Osteoblast (primary cell): Measurements from ENCODE around the gene COPS8. TPM values are rescaled to one million over a fixed set of nuclear protein-coding genes. Genes with fewer than 3 reads are reported as not detected.

Experiments
- DNase-seq: peaks from one replicate; pipeline ENCODE4 v3.0.0; 2011; ENCODE audit warnings: low spot score, mixed read lengths; ENCODE audit not compliant: insufficient read length; ENCODE audit errors: missing footprints
- H2AFZ ChIP-seq: 2 replicates; pipeline ENCODE4 v1.6.0; 2011; ENCODE audit warnings: mild to moderate bottlenecking, low read length
- H3K27ac ChIP-seq: 2 replicates; pipeline ENCODE4 v1.5.1; 2011; ENCODE audit warnings: mild to moderate bottlenecking, low read depth, low read length, moderate library complexity
- H3K27me3 ChIP-seq: 2 replicates; pipeline ENCODE4 v1.6.0; 2012; ENCODE audit warnings: mild to moderate bottlenecking, control low read depth, inconsistent platforms, low read length, moderate library complexity; ENCODE audit not compliant: insufficient read depth
- H3K36me3 ChIP-seq: 2 replicates; pipeline ENCODE4 v1.5.1; 2011; ENCODE audit warnings: mild to moderate bottlenecking, low read length, control low read depth, moderate library complexity; ENCODE audit not compliant: insufficient read depth
- H3K4me1 ChIP-seq: 2 replicates; pipeline ENCODE4 v1.5.1; 2011; ENCODE audit warnings: mild to moderate bottlenecking, low read length, control low read depth, moderate library complexity; ENCODE audit not compliant: insufficient read depth
- H3K4me2 ChIP-seq: 2 replicates; pipeline ENCODE4 v1.6.0; 2011; ENCODE audit warnings: mild to moderate bottlenecking, low read length; ENCODE audit not compliant: insufficient read depth
- H3K4me3 ChIP-seq: fragments of 200-600 bp; sonication (generic); 3 replicates; pipeline ENCODE4 v1.5.1; 2012; ENCODE audit warnings: mild to moderate bottlenecking, low read length, inconsistent platforms; ENCODE audit not compliant: insufficient read depth
- H3K79me2 ChIP-seq: 2 replicates; pipeline ENCODE4 v1.6.0; 2012; ENCODE audit warnings: mild to moderate bottlenecking, low read length, control low read depth, inconsistent platforms; ENCODE audit not compliant: insufficient read depth
- H3K9me3 ChIP-seq: 2 replicates; pipeline ENCODE4 v1.5.1; 2011; ENCODE audit warnings: low read depth, low read length, control low read depth
- H4K20me1 ChIP-seq: 2 replicates; pipeline ENCODE4 v1.6.0; 2012; ENCODE audit warnings: mild to moderate bottlenecking, low read length, control low read depth; ENCODE audit not compliant: insufficient read depth
- CTCF ChIP-seq: IDR thresholded peaks from 2 replicates; pipeline ENCODE4 v1.5.1; 2011; ENCODE audit warnings: mild to moderate bottlenecking, low read depth, low read length, moderate library complexity; ENCODE audit errors: extremely low read depth
- total RNA-seq: library from RNA; depleted of rRNA; stranded (reverse); fragments of >200 nt; gene quantifications from 2 replicates; pipeline ENCODE4 v1.2.3, GENCODE V29; 2012

COPS8 gene
- total RNA-seq, 1 donor, result 91.2 TPM

GRCh38 chr2:237129625-237130263 is 44.1 kb downstream of the COPS8 start:
- Histone ChIP-seq H3K4me1 (peaks cover 20% of the 10 kb centered on the region), H3K27ac (no peak overlapping the region), H3K36me3 (no peaks in the 10 kb centered on the region), H2AFZ (no peak overlapping the region), H4K20me1 (no peaks in the 10 kb centered on the region), H3K27me3 (no peaks in the 10 kb centered on the region), H3K79me2 (no peaks in the 10 kb centered on the region), H3K4me2 (no peak overlapping the region), H3K9me3 (no peaks in the 10 kb centered on the region), H3K4me3 (no peak overlapping the region)
- no peak for TF ChIP-seq CTCF
- no peak for DNase-seq

GRCh38 chr2:237130562-237131421 is 45.1 kb downstream of the COPS8 start:
- no peak overlapping the region for H3K4me3 ChIP-seq
- H3K4me1 ChIP-seq, result peaks cover 20% of the 10 kb centered on the region
- no peak for TF ChIP-seq CTCF

DNA sequence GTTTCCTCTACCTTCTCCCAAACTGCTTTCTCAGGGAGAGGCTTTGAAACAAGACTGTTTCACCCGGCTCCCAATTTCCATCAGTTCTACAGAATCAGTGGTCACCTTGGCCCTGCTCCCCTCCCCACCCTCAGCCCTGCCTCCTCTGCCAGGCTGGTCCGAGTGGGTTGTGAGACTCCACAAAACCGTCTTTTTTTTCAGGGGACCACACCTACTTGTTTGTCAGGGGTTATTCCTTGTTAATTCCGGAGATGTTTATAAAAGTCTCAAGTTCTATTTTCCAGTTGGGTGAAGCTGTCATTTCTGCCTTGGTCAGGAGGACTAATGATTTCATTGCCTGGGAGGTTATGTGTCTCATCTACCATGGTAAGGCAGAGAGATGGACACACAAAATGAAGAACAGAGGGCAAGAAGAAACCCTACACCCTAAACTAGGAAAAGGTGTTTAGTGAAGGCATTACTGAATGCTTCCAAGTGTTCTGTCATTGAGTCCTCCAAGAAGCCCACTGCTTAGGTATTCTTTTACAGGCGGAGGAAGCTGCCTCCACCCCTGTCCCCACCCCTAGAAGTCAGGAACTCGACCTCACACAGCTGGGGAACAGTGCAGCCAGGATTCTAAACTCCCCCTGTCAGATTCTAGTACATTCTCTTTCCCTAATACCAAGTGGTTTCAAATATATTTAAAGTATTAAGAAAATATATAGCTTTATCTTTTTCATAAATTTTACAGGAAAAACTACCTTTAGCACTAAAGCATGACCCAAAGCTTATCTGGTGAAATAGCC is 46.3 kb downstream of the COPS8 start:
- Histone ChIP-seq H3K4me2 (no peak overlapping the region), H3K4me1 (peaks cover 16% of the 10 kb centered on the region), H3K27ac (no peak overlapping the region), H3K9me3 (no peaks in the 10 kb centered on the region), H3K36me3 (no peaks in the 10 kb centered on the region), H2AFZ (no peak overlapping the region), H3K79me2 (no peaks in the 10 kb centered on the region), H3K27me3 (no peaks in the 10 kb centered on the region), H4K20me1 (no peaks in the 10 kb centered on the region), H3K4me3 (no peak overlapping the region)
- TF ChIP-seq CTCF, result no peak
- peak; percentile 51 for DNase-seq

More at GRCh38 chr2:237130562-237131421, 45.1 kb downstream of the COPS8 start:
- Histone ChIP-seq H3K36me3 (no peaks in the 10 kb centered on the region), H3K79me2 (no peaks in the 10 kb centered on the region), H3K27me3 (no peaks in the 10 kb centered on the region), H3K27ac (no peak overlapping the region), H2AFZ (no peak overlapping the region), H4K20me1 (no peaks in the 10 kb centered on the region), H3K9me3 (no peaks in the 10 kb centered on the region), H3K4me2 (no peak overlapping the region)
- DNase-seq, result no peak
